HEK293 (cell line): Measurements from ENCODE around the gene RNF39.

Experiments used
- CTCF ChIP-seq: fragments of 450-650 bp; formaldehyde crosslinking; IDR thresholded peaks from 2 replicates; pipeline ENCODE4 v1.5.1; 2016; ENCODE audit warnings: missing biosample characterization, missing genetic modification characterization
- ELK4 ChIP-seq: IDR thresholded peaks from 2 replicates; pipeline ENCODE4 v1.6.1; 2011; ENCODE audit warnings: mild to moderate bottlenecking, low read depth, low read length, borderline replicate concordance
- KLF10 ChIP-seq: fragments of 450-650 bp; IDR thresholded peaks from 2 replicates; pipeline ENCODE4 v1.5.1; 2018; ENCODE audit warnings: missing biosample characterization, mild to moderate bottlenecking, missing genetic modification characterization
- KLF7 ChIP-seq: fragments of 450-650 bp; formaldehyde crosslinking; IDR thresholded peaks from 2 replicates; pipeline ENCODE4 v1.5.1; 2016; ENCODE audit warnings: missing biosample characterization, missing genetic modification characterization, borderline replicate concordance
- SETDB1 ChIP-seq: IDR thresholded peaks from one replicate; pipeline ENCODE4 v1.6.1; 2017; ENCODE audit warnings: mild to moderate bottlenecking, low read length, moderate library complexity, mixed read lengths; ENCODE audit not compliant: insufficient read length
- YY1 ChIP-seq: fragments of 450-650 bp; formaldehyde crosslinking; IDR thresholded peaks from 2 replicates; pipeline ENCODE4 v1.5.1; 2018; ENCODE audit warnings: missing biosample characterization, missing genetic modification characterization
- ZBTB7A ChIP-seq: fragments of 450-650 bp; formaldehyde crosslinking; IDR thresholded peaks from 2 replicates; pipeline ENCODE4 v1.5.1; 2016; ENCODE audit warnings: low read depth, missing biosample characterization, missing genetic modification characterization
- ZBTB8A ChIP-seq: fragments of 450-650 bp; formaldehyde crosslinking; IDR thresholded peaks from 2 replicates; pipeline ENCODE4 v1.5.1; 2016; ENCODE audit warnings: missing biosample characterization, missing genetic modification characterization
- ZNF274 ChIP-seq, 2 experiments: fragments of 200-500 bp in 1 of 2; fragments of 450-650 bp in 1 of 2; sonication (Bioruptor generic) in 1 of 2; formaldehyde crosslinking in 1 of 2; IDR thresholded peaks; 2 replicates each; pipeline versions ENCODE4 v1.5.1 to v1.6.1; 2014 to 2016; ENCODE audit warnings: borderline replicate concordance in 1 of 2, inconsistent platforms in 1 of 2, low read length in 1 of 2, missing biosample characterization in 1 of 2, missing genetic modification characterization in 1 of 2
- ZNF394 ChIP-seq: fragments of 450-650 bp; formaldehyde crosslinking; IDR thresholded peaks from 2 replicates; pipeline ENCODE4 v1.5.1; 2016; ENCODE audit warnings: missing biosample characterization, missing genetic modification characterization, mild to moderate bottlenecking, moderate library complexity, borderline replicate concordance
- ZNF639 ChIP-seq: fragments of 450-650 bp; formaldehyde crosslinking; IDR thresholded peaks from 2 replicates; pipeline ENCODE4 v1.5.1; 2016; ENCODE audit warnings: missing biosample characterization, missing genetic modification characterization
- ZSCAN16 ChIP-seq: fragments of 450-650 bp; formaldehyde crosslinking; IDR thresholded peaks from 2 replicates; pipeline ENCODE4 v1.5.1; 2016; ENCODE audit warnings: missing biosample characterization, missing genetic modification characterization
- TF ChIP-seq, protein P1 (sequence below): fragments of 450-650 bp; formaldehyde crosslinking; IDR thresholded peaks from 2 replicates; pipeline ENCODE4 v1.5.1; 2016; ENCODE audit warnings: missing biosample characterization, missing genetic modification characterization
- TF ChIP-seq, protein P2 (sequence below): sonication (generic); formaldehyde crosslinking; IDR thresholded peaks from 2 replicates; pipeline ENCODE4 v1.8.1; 2022; ENCODE audit warnings: mild to moderate bottlenecking, moderate library complexity, missing genetic modification reagents

DNA sequence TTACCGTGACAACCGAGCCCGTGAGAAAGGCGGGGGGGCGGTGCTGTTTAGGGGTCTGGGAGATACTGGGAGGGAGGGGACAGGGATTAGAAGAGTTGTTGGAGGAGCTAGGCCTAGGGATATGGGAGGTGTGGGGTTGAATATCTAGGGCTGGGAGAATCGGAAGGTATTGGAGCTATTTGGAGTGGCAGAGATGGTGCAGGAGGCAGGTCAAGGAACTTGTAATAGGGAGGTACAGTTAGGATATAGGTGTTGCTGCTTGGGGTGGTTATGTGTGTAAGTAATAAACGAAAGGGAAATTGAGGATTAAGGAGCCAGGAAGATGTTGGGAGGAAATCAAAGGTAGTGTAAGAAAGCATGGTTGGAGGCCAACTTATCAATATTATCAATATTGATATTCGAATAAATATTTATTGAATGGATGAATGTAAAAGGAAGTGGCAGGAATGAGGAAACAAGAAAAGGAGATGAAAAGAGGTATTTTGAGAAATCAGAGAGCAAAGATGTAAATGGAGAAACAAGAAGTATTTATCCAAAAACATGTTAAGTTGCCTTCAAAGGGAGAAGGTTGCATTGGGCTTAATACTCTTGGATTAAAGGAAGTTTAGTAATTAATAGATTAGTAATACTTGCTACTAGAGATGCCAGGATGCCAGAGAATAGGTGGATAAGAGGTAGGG lies 8.0 kb downstream of the RNF39 start:
- TF ChIP-seq, protein P1, sequence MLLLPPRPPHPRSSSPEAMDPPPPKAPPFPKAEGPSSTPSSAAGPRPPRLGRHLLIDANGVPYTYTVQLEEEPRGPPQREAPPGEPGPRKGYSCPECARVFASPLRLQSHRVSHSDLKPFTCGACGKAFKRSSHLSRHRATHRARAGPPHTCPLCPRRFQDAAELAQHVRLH (tag by site-specific recombination) = no peak
- no peak for TF ChIP-seq ZNF639 (tag by site-specific recombination)
- no peak for TF ChIP-seq KLF10 (tag by site-specific recombination)
- no peak for TF ChIP-seq CTCF
- no peak for TF ChIP-seq KLF7 (tag by site-specific recombination)
- TF ChIP-seq ZNF394 (tag by site-specific recombination) = peak; percentile 38; the same call in 1 of the 2 replicates
- TF ChIP-seq ZBTB8A = no peak
- no peak for TF ChIP-seq ZSCAN16 (tag by site-specific recombination)
- no peak for TF ChIP-seq ELK4
- TF ChIP-seq ZBTB7A (tag by site-specific recombination) = no peak
- TF ChIP-seq YY1 = no peak
- TF ChIP-seq, protein P2, sequence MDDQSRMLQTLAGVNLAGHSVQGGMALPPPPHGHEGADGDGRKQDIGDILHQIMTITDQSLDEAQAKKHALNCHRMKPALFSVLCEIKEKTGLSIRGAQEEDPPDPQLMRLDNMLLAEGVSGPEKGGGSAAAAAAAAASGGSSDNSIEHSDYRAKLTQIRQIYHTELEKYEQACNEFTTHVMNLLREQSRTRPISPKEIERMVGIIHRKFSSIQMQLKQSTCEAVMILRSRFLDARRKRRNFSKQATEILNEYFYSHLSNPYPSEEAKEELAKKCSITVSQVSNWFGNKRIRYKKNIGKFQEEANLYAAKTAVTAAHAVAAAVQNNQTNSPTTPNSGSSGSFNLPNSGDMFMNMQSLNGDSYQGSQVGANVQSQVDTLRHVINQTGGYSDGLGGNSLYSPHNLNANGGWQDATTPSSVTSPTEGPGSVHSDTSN (CRISPR knock-in tag) = no peak
- no peak for TF ChIP-seq ZNF274 (IDR thresholded peaks at IDR 0.05; ENCODE audit: low read length)
- no peak for TF ChIP-seq ZNF274 (tag by site-specific recombination; IDR thresholded peaks at IDR 0.05; ENCODE audit: borderline replicate concordance)
- TF ChIP-seq SETDB1 = no peak
